Endothelial cell of umbilical vein (primary cell): Measurements from ENCODE around the gene TMEM176A. TPM values are rescaled to one million over a fixed set of nuclear protein-coding genes. Genes with fewer than 3 reads are reported as not detected.

ENCODE experiments used
- BruUV-seq: library from RNA; stranded (reverse); fragments of 400-500 nt; replicated peaks from 2 replicates; lab custom pipeline; 2021; lab: Mats Ljungman, UMichigan
- CTCF ChIA-PET: fragments of 300-600, 350-600 bp; sonication (Branson Sonifier 250); formaldehyde crosslinking; loops from one replicate; lab custom pipeline; 2021; ENCODE audit warnings: antibody characterized with exemption, inconsistent platforms; lab: Charles Lee
- POLR2A ChIA-PET: fragments of 300-600, 350-600 bp; sonication (Branson Sonifier 250); formaldehyde crosslinking; loops from one replicate; lab custom pipeline; 2021; ENCODE audit warnings: antibody characterized with exemption, inconsistent platforms; lab: Charles Lee
- DNase-seq: peaks from one replicate; pipeline ENCODE4 v3.0.0-alpha.2; 2011; ENCODE audit warnings: low read depth, low spot score
- FAIRE-seq: peaks from 2 replicates; lab custom pipeline; 2011; peaks lifted over from hg19 to GRCh38; lab: Jason Lieb, UNC
- H2AFZ ChIP-seq: 2 replicates; pipeline ENCODE4 v1.6.0; 2012; ENCODE audit warnings: low read depth, low read length, control low read depth, inconsistent platforms
- H3K27ac ChIP-seq: 2 replicates; pipeline ENCODE4 v1.5.1; 2011; ENCODE audit warnings: low read depth, mild to moderate bottlenecking, control low read depth, low read length, moderate library complexity; ENCODE audit not compliant: insufficient read depth
- H3K27me3 ChIP-seq, 2 experiments: 2 replicates each; pipeline versions ENCODE4 v1.6.0 to v1.6.1; 2011; ENCODE audit warnings: low read length in 2 of 2, mixed read lengths in 1 of 2; ENCODE audit not compliant: control insufficient read depth in 2 of 2, insufficient read depth in 2 of 2
- H3K36me3 ChIP-seq, 2 experiments: 2 replicates in 1 of 2; 3 replicates in 1 of 2; pipeline ENCODE4 v1.5.1; 2011; ENCODE audit warnings: low read length in 2 of 2, mild to moderate bottlenecking in 1 of 2, moderate library complexity in 1 of 2; ENCODE audit not compliant: control insufficient read depth in 2 of 2, insufficient read depth in 2 of 2; ENCODE audit errors: extremely low read depth in 1 of 2
- H3K4me1 ChIP-seq: 3 replicates; pipeline ENCODE4 v1.5.1; 2011; ENCODE audit warnings: mild to moderate bottlenecking, low read length; ENCODE audit not compliant: control insufficient read depth, insufficient read depth; ENCODE audit errors: extremely low read depth
- H3K4me2 ChIP-seq: 2 replicates; pipeline ENCODE4 v1.6.1; 2011; ENCODE audit warnings: low read length, control low read depth, mixed read lengths; ENCODE audit not compliant: insufficient read depth
- H3K4me3 ChIP-seq, 3 experiments: fragments of 200-600 bp in 1 of 3; sonication (generic), shearing (Covaris generic) in 1 of 3; replicated peaks in 1 of 3; 2 replicates each; pipeline ENCODE4 v1.5.1; 2011 to 2016; ENCODE audit warnings: control low read depth in 3 of 3, low read length in 3 of 3, mild to moderate bottlenecking in 2 of 3, inconsistent platforms in 1 of 3, low read depth in 1 of 3, moderate library complexity in 1 of 3; ENCODE audit not compliant: insufficient read depth in 1 of 3
- H3K79me2 ChIP-seq: 2 replicates; pipeline ENCODE4 v1.6.0; 2012; ENCODE audit warnings: low read length, inconsistent platforms; ENCODE audit not compliant: control insufficient read depth, insufficient read depth
- H3K9ac ChIP-seq: replicated peaks from 2 replicates; pipeline ENCODE3; 2011; ENCODE audit warnings: low read length, control low read depth; ENCODE audit not compliant: insufficient read depth; ENCODE audit errors: extremely low read depth
- H3K9me1 ChIP-seq: replicated peaks from 3 replicates; pipeline ENCODE4 v1.6.0; 2011; ENCODE audit warnings: mild to moderate bottlenecking, low read length; ENCODE audit not compliant: control insufficient read depth, insufficient read depth; ENCODE audit errors: extremely low read depth
- H3K9me3 ChIP-seq: replicated peaks from 2 replicates; pipeline ENCODE4 v1.5.1; 2012; ENCODE audit warnings: low read length, inconsistent platforms; ENCODE audit not compliant: control insufficient read depth, insufficient read depth
- H4K20me1 ChIP-seq: replicated peaks from 2 replicates; pipeline ENCODE3; 2011; ENCODE audit warnings: mild to moderate bottlenecking, low read length; ENCODE audit not compliant: control insufficient read depth, insufficient read depth; ENCODE audit errors: extremely low read depth
- CTCF ChIP-seq, 2 donors: IDR thresholded peaks; 1 replicate in 1 of 2; 2 replicates in 1 of 2; pipeline ENCODE4 v1.5.1; 2011; ENCODE audit warnings: low read length in 2 of 2, mild to moderate bottlenecking in 2 of 2, moderate library complexity in 2 of 2, control low read depth in 1 of 2, inconsistent platforms in 1 of 2, low read depth in 1 of 2; ENCODE audit not compliant: insufficient read depth in 1 of 2; ENCODE audit errors: extremely low read depth in 1 of 2
- EZH2 ChIP-seq: IDR thresholded peaks from 2 replicates; pipeline ENCODE4 v1.6.1; 2012; ENCODE audit warnings: borderline replicate concordance, low read depth, mild to moderate bottlenecking, moderate library complexity, low read length, inconsistent platforms; ENCODE audit not compliant: severe bottlenecking
- FOS ChIP-seq: IDR thresholded peaks from 2 replicates; pipeline ENCODE4 v1.6.1; 2011; ENCODE audit warnings: mild to moderate bottlenecking, low read length, moderate library complexity, borderline replicate concordance; ENCODE audit not compliant: insufficient read depth
- GATA2 ChIP-seq: IDR thresholded peaks from 2 replicates; pipeline ENCODE4 v1.7.0; 2011; ENCODE audit warnings: low read depth, mild to moderate bottlenecking, moderate library complexity, mixed read lengths, low read length; ENCODE audit not compliant: insufficient read length, insufficient read depth
- JUN ChIP-seq: IDR thresholded peaks from 2 replicates; pipeline ENCODE4 v1.6.1; 2011; ENCODE audit warnings: borderline replicate concordance, low read depth; ENCODE audit not compliant: insufficient read length, insufficient read depth
- MAX ChIP-seq: IDR thresholded peaks from 2 replicates; pipeline ENCODE4 v1.6.1; 2011; ENCODE audit not compliant: insufficient read depth, insufficient read length
- MYC ChIP-seq: IDR thresholded peaks from one replicate; pipeline ENCODE4 v1.6.1; 2011; ENCODE audit warnings: mild to moderate bottlenecking, low read depth, low read length
- POLR2A ChIP-seq: IDR thresholded peaks from 2 replicates; pipeline ENCODE4 v1.6.1; 2012; ENCODE audit warnings: low read depth, mild to moderate bottlenecking, control low read depth, low read length
- POLR2AphosphoS5 ChIP-seq: IDR thresholded peaks from 2 replicates; pipeline ENCODE4 v1.6.1; 2012; ENCODE audit warnings: low read depth, mild to moderate bottlenecking, control low read depth, low read length, moderate library complexity; ENCODE audit not compliant: insufficient read depth
- dilution Hi-C: fragments of 300-500 bp; cut with MboI; formaldehyde crosslinking; loops from one replicate; pipeline ENCODE4 v1.15.0; 2019; ENCODE audit warnings: low sequenced_read_pairs; ENCODE audit not compliant: extremely low pct_ligation_motif_present
- intact Hi-C: fragments of 100-400 bp; cut with micrococcal nuclease; formaldehyde crosslinking; loops from one replicate; pipeline ENCODE4 v1.10.0; 2022
- polyA plus RNA-seq, 4 experiments: library from polyadenylated mRNA; depleted of rRNA in 3 of 4; stranded (reverse) in 3 of 4; unstranded in 1 of 4; fragments of >200 nt; gene quantifications; 2 replicates each; pipeline versions ENCODE4 v1.2.1 to v1.2.3, GENCODE V29; 2011 to 2012; ENCODE audit warnings: missing spikeins in 1 of 4
- total RNA-seq: library from RNA; stranded (reverse); gene quantifications from 2 replicates; pipeline ENCODE4 v1.2.3, GENCODE V29; 2021

Gene TMEM176A
- total and polyA plus RNA-seq, 2 donors (not counting 3 experiments of a cell fraction or from before 2014, with no cell fraction given) = not detected

DNA sequence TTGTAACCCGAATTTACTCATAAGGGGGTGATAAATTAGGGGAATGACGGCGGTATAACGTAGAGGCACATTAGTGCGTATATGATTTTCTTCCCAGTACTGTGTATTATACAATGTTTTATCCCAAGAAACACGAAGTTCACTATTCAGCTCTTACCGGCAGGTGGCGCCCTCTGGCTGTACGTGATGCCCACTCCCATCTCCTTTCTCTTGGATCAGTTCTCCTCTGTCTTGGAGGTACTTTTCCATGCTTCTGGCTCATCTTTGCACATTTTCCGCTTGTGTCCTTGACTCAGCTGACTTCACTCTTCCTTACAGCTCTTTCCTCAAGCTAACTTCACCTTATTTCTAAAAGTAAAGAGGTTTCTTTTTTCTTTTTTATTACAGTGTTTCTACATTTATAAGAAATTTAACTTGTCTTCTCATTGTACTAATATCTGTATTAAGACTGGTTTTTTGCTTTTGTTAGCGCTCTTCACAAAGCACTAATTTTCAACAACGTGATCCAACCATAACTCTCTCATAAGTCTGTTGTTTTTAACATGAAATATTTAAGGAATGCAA is 21.7 kb upstream of the TMEM176A start:
- TF ChIP-seq MAX (no peak), CTCF (IDR thresholded peaks at IDR 0.05; ENCODE audit: extremely low read depth in 1 of 2, insufficient read depth in 1 of 2, low read depth in 1 of 2, low read length in 2 of 2) (peak; percentile 80 to 90)
- peak; percentile 80 for DNase-seq
- no peaks in the 10 kb centered on the region for H3K9me3 ChIP-seq
- H3K4me2 ChIP-seq = no peak overlapping the region
- H3K27ac ChIP-seq = no peak overlapping the region
- peaks cover 12 to 13% of the 10 kb centered on the region in 2 experiments for H3K27me3 ChIP-seq
- no peaks in the 10 kb centered on the region for H3K36me3 ChIP-seq
- no peak overlapping the region for H3K9ac ChIP-seq
- dilution Hi-C loops (no loop called here), intact Hi-C loops (loop anchor here (1.0 kb wide), 4 partner anchors 98 to 331 kb away; no protein-coding TSS in a partner anchor)
- no peaks in the 10 kb centered on the region for H3K79me2 ChIP-seq
- H3K4me3 ChIP-seq = no peak overlapping the region
- no TSS peak for BruUV-seq
- H3K4me1 ChIP-seq = no peaks in the 10 kb centered on the region
- H2AFZ ChIP-seq = no peak overlapping the region
- no peaks in the 10 kb centered on the region for H3K9me1 ChIP-seq
- ChIA-PET POLR2A (no interaction called here), CTCF (interaction anchor here (0.5 to 2.1 kb wide), 40 partner anchors 9 to 467 kb away, joined by 3 to 30 read pairs (median 4); partner anchors contain the start of gene GIMAP1)
- peak; percentile 80 for FAIRE-seq
- H4K20me1 ChIP-seq = no peaks in the 10 kb centered on the region

DNA sequence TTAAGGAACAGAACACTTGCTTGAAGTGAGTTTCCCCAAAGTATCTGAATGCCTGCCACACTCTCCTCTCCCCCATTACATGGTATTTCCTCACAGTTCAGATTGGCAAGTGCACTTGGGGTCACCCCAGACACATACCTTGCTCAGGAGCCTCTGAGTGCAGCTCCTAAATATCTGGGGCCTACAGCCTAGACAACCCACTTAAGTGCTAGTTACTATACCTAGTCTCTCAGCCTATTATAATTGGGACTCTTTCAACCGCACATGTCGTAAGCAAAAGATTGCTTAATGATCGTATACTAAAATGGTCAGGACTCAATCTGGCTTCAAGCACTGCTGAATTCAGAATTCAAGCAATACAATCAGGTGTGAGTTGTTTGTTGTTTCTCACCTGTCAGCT is 20.3 kb upstream of the TMEM176A start:
- Histone ChIP-seq H3K4me1 (no peaks in the 10 kb centered on the region), H3K4me3 (no peak overlapping the region), H3K36me3 (no peaks in the 10 kb centered on the region), H3K4me2 (no peak overlapping the region), H4K20me1 (no peaks in the 10 kb centered on the region), H3K9me1 (no peaks in the 10 kb centered on the region), H3K27ac (no peak overlapping the region), H3K9me3 (no peaks in the 10 kb centered on the region), H2AFZ (no peak overlapping the region), H3K27me3 (peaks cover 16 to 19% of the 10 kb centered on the region in 2 experiments), H3K9ac (no peak overlapping the region), H3K79me2 (no peaks in the 10 kb centered on the region)
- FAIRE-seq = no peak
- TF ChIP-seq CTCF (IDR thresholded peaks at IDR 0.05; ENCODE audit: extremely low read depth in 1 of 2, insufficient read depth in 1 of 2, low read depth in 1 of 2, low read length in 2 of 2) (no peak), MAX (no peak), JUN (no peak), POLR2AphosphoS5 (no peak), MYC (no peak), EZH2 (no peak), POLR2A (no peak), FOS (no peak), GATA2 (no peak)
- dilution Hi-C loops = no loop called here
- POLR2A ChIA-PET = no interaction called here
- CTCF ChIA-PET = interaction anchor here (2.1 kb wide), 1 partner anchor 96 kb away, joined by 10 read pairs; no protein-coding TSS in a partner anchor
- no TSS peak for BruUV-seq
- DNase-seq = no peak
- intact Hi-C loops = no loop called here
